Measurements from ENCODE around the gene PHF20.

- no peak for TF ChIP-seq POLR2A (IDR thresholded peaks at IDR 0.05; ENCODE audit: control extremely low read depth in 1 of 2, low read depth in 2 of 2, low read length in 2 of 2)
- TF ChIP-seq EGR1 (IDR thresholded peaks at IDR 0.05; ENCODE audit: borderline replicate concordance, low read depth, low read length), result no peak
- no peak for TF ChIP-seq USF2 (IDR thresholded peaks at IDR 0.05; ENCODE audit: low read length)
- no peak for TF ChIP-seq CTCF (IDR thresholded peaks at IDR 0.05; ENCODE audit: control extremely low read depth in 1 of 3, insufficient read depth in 1 of 3, low read depth in 1 of 3, low read length in 3 of 3)
- no peak for TF ChIP-seq KDM1A (IDR thresholded peaks at IDR 0.05; ENCODE audit: borderline replicate concordance, low read length)
Measured at GRCh38 chr20:35801865-35802264, 30.1 kb downstream of the PHF20 start.
